CD4-positive, alpha-beta T cell (primary cell): Measurements from ENCODE around the gene PARP2. TPM values are rescaled to one million over a fixed set of nuclear protein-coding genes. Genes with fewer than 3 reads are reported as not detected.

Source experiments
- ATAC-seq: fragments of 200-7000 bp; cut with Tn5 transposase; one replicate; pipeline ENCODE4 v1.10.0; 2022; ENCODE audit warnings: mild to moderate bottlenecking; ENCODE audit not compliant: poor library complexity
- CTCF ChIA-PET: fragments of 350-600 bp; sonication (Branson Sonifier 250); formaldehyde crosslinking; loops from one replicate; lab custom pipeline; 2021; ENCODE audit warnings: antibody characterized with exemption, inconsistent platforms; lab: Charles Lee
- POLR2A ChIA-PET: fragments of 350-600 bp; sonication (Branson Sonifier 250); formaldehyde crosslinking; loops from one replicate; lab custom pipeline; 2021; ENCODE audit warnings: antibody characterized with exemption, inconsistent platforms; lab: Charles Lee
- DNase-seq, 14 experiments: peaks; one replicate each; pipeline ENCODE4 v3.0.0-alpha.2; 2013 to 2020; ENCODE audit warnings: mixed read lengths in 2 of 14
- H3K27ac ChIP-seq, 2 donors: one replicate each; pipeline versions ENCODE4 v1.5.1 to v1.7.0; 2013; ENCODE audit warnings: low read length in 2 of 2, low read depth in 1 of 2, mild to moderate bottlenecking in 1 of 2
- H3K27me3 ChIP-seq, 2 experiments: 1 replicate in 1 of 2; 2 replicates in 1 of 2; pipeline versions ENCODE4 v1.6.1 to v1.7.0; 2013; ENCODE audit warnings: low read length in 2 of 2, control low read depth in 1 of 2, mild to moderate bottlenecking in 1 of 2, moderate library complexity in 1 of 2; ENCODE audit not compliant: insufficient read depth in 2 of 2, control insufficient read depth in 1 of 2
- H3K36me3 ChIP-seq: one replicate; pipeline ENCODE4 v1.6.1; 2013; ENCODE audit warnings: low read length, control low read depth; ENCODE audit not compliant: insufficient read depth
- H3K4me1 ChIP-seq: one replicate; pipeline ENCODE4 v1.6.1; 2013; ENCODE audit warnings: low read length, control low read depth; ENCODE audit not compliant: insufficient read depth
- H3K4me3 ChIP-seq: one replicate; pipeline ENCODE4 v1.5.1; 2013; ENCODE audit warnings: mild to moderate bottlenecking, low read length, moderate library complexity
- H3K9me3 ChIP-seq, 2 experiments: 1 replicate in 1 of 2; 2 replicates in 1 of 2; pipeline versions ENCODE4 v1.6.1 to v1.7.0; 2013; ENCODE audit warnings: low read length in 2 of 2, mild to moderate bottlenecking in 2 of 2, control low read depth in 1 of 2, moderate library complexity in 1 of 2; ENCODE audit not compliant: control insufficient read depth in 1 of 2, insufficient read depth in 1 of 2
- H3K27ac Mint-ChIP-seq: one replicate; pipeline ENCODE4 v1.8.0; 2020; ENCODE audit warnings: mixed read lengths
- H3K27me3 Mint-ChIP-seq: one replicate; pipeline ENCODE4 v1.8.0; 2021; ENCODE audit warnings: mixed read lengths
- H3K36me3 Mint-ChIP-seq: one replicate; pipeline ENCODE4 v1.8.0; 2021; ENCODE audit warnings: low read depth, mixed read lengths
- H3K4me1 Mint-ChIP-seq: one replicate; pipeline ENCODE4 v1.8.0; 2021; ENCODE audit warnings: low read depth, mixed read lengths
- H3K4me3 Mint-ChIP-seq: one replicate; pipeline ENCODE4 v1.8.0; 2020; ENCODE audit warnings: mild to moderate bottlenecking, mixed read lengths
- H3K9me3 Mint-ChIP-seq: one replicate; pipeline ENCODE4 v1.8.0; 2020; ENCODE audit warnings: mixed read lengths
- intact Hi-C, 2 experiments: fragments of 100-400 bp; cut with DNase I in 1 of 2; cut with micrococcal nuclease in 1 of 2; formaldehyde crosslinking; loops; one replicate each; pipeline versions ENCODE4 v1.15.1 to v1.9.0; 2023 to 2025; cut with DNase I, micrococcal nuclease
- total RNA-seq, 174 experiments: library from RNA in 2 of 174; stranded (reverse) in 2 of 174; gene quantifications; one replicate each; pipeline ENCODE4 v1.2.3 and lab custom pipeline; 2021 to 2026
- TF ChIP-seq, protein P1 (sequence below): fragments of 200-600 bp; IDR thresholded peaks from one replicate; pipeline ENCODE4 v1.8.0; 2022; ENCODE audit warnings: antibody characterized with exemption, mild to moderate bottlenecking

The PARP2 gene
- total RNA-seq, 2 experiments from 2014 or later, result 16.3 to 20.4 TPM

DNA sequence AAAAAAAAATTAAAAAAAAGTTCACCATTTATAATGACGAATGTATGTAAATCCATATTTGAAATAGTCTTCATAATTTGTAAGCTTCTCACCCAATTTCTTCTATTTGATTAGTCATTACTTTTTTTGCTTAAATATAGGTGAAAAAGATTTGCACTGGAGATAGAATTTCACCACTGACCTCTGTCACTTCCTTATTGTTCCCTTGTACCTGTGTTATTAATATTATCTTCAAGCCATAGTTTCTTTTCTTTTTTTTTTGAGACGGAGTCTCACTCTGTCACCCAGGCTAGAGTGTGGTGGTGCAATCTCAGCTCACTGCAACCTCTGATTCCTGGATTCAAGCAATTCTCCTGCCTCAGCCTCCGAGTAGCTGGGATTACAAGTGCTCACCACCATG, 54.1 kb downstream of the PARP2 start:
- no peak overlapping the region for H3K4me3 ChIP-seq
- ChIA-PET POLR2A (interaction anchor here (1.5 kb wide), 1 partner anchor 212 kb away, joined by 3 read pairs; no protein-coding TSS in a partner anchor), CTCF (no interaction called here)
- Mint-ChIP-seq H3K4me1 (peaks cover 10% of the 10 kb centered on the region), H3K9me3 (no peaks in the 10 kb centered on the region), H3K27me3 (no peaks in the 10 kb centered on the region), H3K4me3 (no peak overlapping the region), H3K36me3 (peaks cover 79% of the 10 kb centered on the region), H3K27ac (no peak overlapping the region)
- DNase-seq, result no peak
- H3K27me3 ChIP-seq, result no peaks in the 10 kb centered on the region
- TF ChIP-seq, protein P1, sequence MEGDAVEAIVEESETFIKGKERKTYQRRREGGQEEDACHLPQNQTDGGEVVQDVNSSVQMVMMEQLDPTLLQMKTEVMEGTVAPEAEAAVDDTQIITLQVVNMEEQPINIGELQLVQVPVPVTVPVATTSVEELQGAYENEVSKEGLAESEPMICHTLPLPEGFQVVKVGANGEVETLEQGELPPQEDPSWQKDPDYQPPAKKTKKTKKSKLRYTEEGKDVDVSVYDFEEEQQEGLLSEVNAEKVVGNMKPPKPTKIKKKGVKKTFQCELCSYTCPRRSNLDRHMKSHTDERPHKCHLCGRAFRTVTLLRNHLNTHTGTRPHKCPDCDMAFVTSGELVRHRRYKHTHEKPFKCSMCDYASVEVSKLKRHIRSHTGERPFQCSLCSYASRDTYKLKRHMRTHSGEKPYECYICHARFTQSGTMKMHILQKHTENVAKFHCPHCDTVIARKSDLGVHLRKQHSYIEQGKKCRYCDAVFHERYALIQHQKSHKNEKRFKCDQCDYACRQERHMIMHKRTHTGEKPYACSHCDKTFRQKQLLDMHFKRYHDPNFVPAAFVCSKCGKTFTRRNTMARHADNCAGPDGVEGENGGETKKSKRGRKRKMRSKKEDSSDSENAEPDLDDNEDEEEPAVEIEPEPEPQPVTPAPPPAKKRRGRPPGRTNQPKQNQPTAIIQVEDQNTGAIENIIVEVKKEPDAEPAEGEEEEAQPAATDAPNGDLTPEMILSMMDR, result no peak
- intact Hi-C loops, result no loop called here
- H3K9me3 ChIP-seq, result no peaks in the 10 kb centered on the region
- H3K27ac ChIP-seq, result no peak overlapping the region
- H3K36me3 ChIP-seq, result peaks cover 59% of the 10 kb centered on the region
- no peaks in the 10 kb centered on the region for H3K4me1 ChIP-seq
- no peak for ATAC-seq

- no peak overlapping the region for H3K27ac ChIP-seq
- peaks cover 90% of the 10 kb centered on the region for H3K36me3 Mint-ChIP-seq
- no peaks in the 10 kb centered on the region for H3K27me3 Mint-ChIP-seq
- CTCF ChIA-PET, result no interaction called here
- DNase-seq (no peak), ATAC-seq (no peak)
- TF ChIP-seq, protein P1, result no peak
- H3K4me1 Mint-ChIP-seq, result peaks cover 14% of the 10 kb centered on the region
- no peaks in the 10 kb centered on the region for H3K9me3 Mint-ChIP-seq
- H3K36me3 ChIP-seq, result peaks cover 67% of the 10 kb centered on the region
- no peak overlapping the region for H3K27ac Mint-ChIP-seq
- POLR2A ChIA-PET, result interaction anchor here (2.5 kb wide), 1 partner anchor 13 kb away, joined by 6 read pairs; the partner anchor contains the start of gene TEP1
- no peaks in the 10 kb centered on the region for H3K4me1 ChIP-seq
- intact Hi-C loops, result no loop called here
- H3K9me3 ChIP-seq, result no peaks in the 10 kb centered on the region
- H3K4me3 ChIP-seq, result no peak overlapping the region
- no peaks in the 10 kb centered on the region for H3K27me3 ChIP-seq
- H3K4me3 Mint-ChIP-seq, result no peak overlapping the region
Observed at GRCh38 chr14:20400589-20400964, 57.1 kb downstream of the PARP2 start.

DNA sequence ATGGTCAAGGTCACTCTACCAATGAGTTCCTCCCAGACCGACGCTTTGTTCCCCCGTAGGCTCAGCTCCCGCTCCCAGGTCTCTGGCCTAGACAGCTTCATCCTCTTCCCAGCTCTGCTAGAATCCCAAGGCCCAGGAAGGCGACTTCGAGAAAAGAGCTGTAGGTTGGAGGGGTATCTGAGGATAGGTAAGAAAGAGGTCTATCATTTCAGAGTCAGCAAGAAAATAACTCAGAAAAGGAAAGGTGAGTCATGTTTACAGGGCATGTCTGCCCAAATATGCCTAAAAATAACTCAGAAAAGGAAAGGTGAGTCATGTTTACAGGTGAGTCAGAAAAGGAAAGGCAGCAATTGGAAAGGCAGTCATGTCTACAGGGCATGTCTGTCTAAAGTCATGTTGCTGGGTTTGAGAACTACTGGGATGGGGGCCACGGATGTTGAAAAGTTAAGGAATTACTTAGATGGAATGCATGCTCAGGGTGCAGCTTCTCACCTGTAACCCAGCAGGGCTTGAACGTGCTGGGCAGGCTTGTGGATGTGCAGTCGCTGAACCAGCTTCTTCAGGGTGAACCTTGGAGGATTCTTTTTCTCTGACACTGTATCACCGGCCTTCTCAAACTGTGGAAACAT, 57.6 kb downstream of the PARP2 start:
- Mint-ChIP-seq H3K4me1 (peaks cover 14% of the 10 kb centered on the region), H3K27ac (no peak overlapping the region), H3K27me3 (no peaks in the 10 kb centered on the region), H3K9me3 (no peaks in the 10 kb centered on the region), H3K36me3 (peaks cover 87% of the 10 kb centered on the region), H3K4me3 (no peak overlapping the region)
- ChIA-PET CTCF (interaction anchor here (1.5 kb wide), 1 partner anchor 15 kb away, joined by 4 read pairs; no protein-coding TSS in a partner anchor), POLR2A (interaction anchor here (1.7 to 2.5 kb wide), 2 partner anchors 13 to 54 kb away, joined by 6 read pairs; partner anchors contain the start of genes APEX1, OSGEP and TEP1)
- H3K27me3 ChIP-seq, result no peaks in the 10 kb centered on the region
- H3K9me3 ChIP-seq, result no peaks in the 10 kb centered on the region
- H3K27ac ChIP-seq, result no peak overlapping the region
- ATAC-seq, result peak; percentile 21
- peak in 2 of 14 experiments; percentile 8 to 11 for DNase-seq
- no peak overlapping the region for H3K4me3 ChIP-seq
- intact Hi-C loops, result no loop called here
- TF ChIP-seq, protein P1, result no peak
- peaks cover 66% of the 10 kb centered on the region for H3K36me3 ChIP-seq
- no peaks in the 10 kb centered on the region for H3K4me1 ChIP-seq
